HCT116 (cell line): Measurements from ENCODE around the gene SLC38A9. TPM values are rescaled to one million over a fixed set of nuclear protein-coding genes. Genes with fewer than 3 reads are reported as not detected.

Experiments used
- ATAC-seq: fragments of 200-7000 bp; cut with Tn5 transposase; 2 replicates; pipeline ENCODE4 v1.9.1; 2020; ENCODE audit warnings: mild to moderate bottlenecking, moderate library complexity
- BruUV-seq: library from RNA; stranded (reverse); fragments of 400-500 nt; replicated peaks from 2 replicates; lab custom pipeline; 2021; lab: Mats Ljungman, UMichigan
- CTCF ChIA-PET: fragments of 300-600 bp; sonication (Branson Sonifier 250); formaldehyde crosslinking; loops from one replicate; lab custom pipeline; 2021; ENCODE audit warnings: antibody characterized with exemption; lab: Charles Lee
- POLR2A ChIA-PET: fragments of 300-600, 350-600 bp; sonication (Branson Sonifier 250); formaldehyde crosslinking; loops from one replicate; lab custom pipeline; 2021; ENCODE audit warnings: antibody characterized with exemption; lab: Charles Lee
- RAD21 ChIA-PET, 2 experiments: fragments of 300-600 bp; sonication (Branson Sonifier 250); formaldehyde crosslinking; loops; one replicate each; lab custom pipeline; 2023; ENCODE audit warnings: low total read pairs in 2 of 2; ENCODE audit not compliant: uncharacterized antibody in 2 of 2, unreplicated experiment in 2 of 2, low non-redundant PET in 1 of 2; lab: Charles Lee
- DNase-seq: peaks from one replicate; pipeline ENCODE4 v3.0.0-alpha.2; 2010; ENCODE audit warnings: low read depth, low spot score
- H2AFZ ChIP-seq: fragments of 200-600 bp; shearing (Covaris generic), sonication (generic); 2 replicates; pipeline ENCODE4 v1.6.1; 2017; ENCODE audit warnings: low read depth, mixed run types, mixed read lengths, antibody characterized with exemption, low read length; ENCODE audit not compliant: poor library complexity, severe bottlenecking
- H3K27ac ChIP-seq: 2 replicates; pipeline ENCODE4 v1.5.1; 2012; ENCODE audit warnings: low read depth, low read length
- H3K27me3 ChIP-seq: fragments of 200-600 bp; sonication (generic); 2 replicates; pipeline ENCODE4 v1.6.1; 2016; ENCODE audit warnings: mixed run types, low read length, mixed read lengths; ENCODE audit not compliant: insufficient read depth
- H3K36me3 ChIP-seq, 2 experiments: fragments of 200-500 bp in 1 of 2; fragments of 200-600 bp in 1 of 2; sonication (Bioruptor generic) in 1 of 2; sonication (generic) in 1 of 2; 2 replicates each; pipeline versions ENCODE4 v1.5.1 to v1.6.1; 2014 to 2016; ENCODE audit warnings: low read length in 2 of 2, inconsistent platforms in 1 of 2, mixed read lengths in 1 of 2, mixed run types in 1 of 2; ENCODE audit not compliant: insufficient read depth in 2 of 2, control insufficient read depth in 1 of 2
- H3K4me1 ChIP-seq, 2 experiments: fragments of 200-600 bp in 1 of 2; sonication (generic) in 1 of 2; 2 replicates each; pipeline versions ENCODE4 v1.5.1 to v1.6.1; 2012 to 2017; ENCODE audit warnings: low read length in 2 of 2, inconsistent platforms in 1 of 2, mild to moderate bottlenecking in 1 of 2, mixed read lengths in 1 of 2, mixed run types in 1 of 2, moderate library complexity in 1 of 2; ENCODE audit not compliant: insufficient read depth in 2 of 2, control insufficient read depth in 1 of 2
- H3K4me2 ChIP-seq: fragments of 200-600 bp; sonication (generic); 2 replicates; pipeline ENCODE4 v1.6.1; 2017; ENCODE audit warnings: mixed run types, low read length, mixed read lengths
- H3K4me3 ChIP-seq, 2 experiments: fragments of 200-600 bp in 1 of 2; sonication (generic) in 1 of 2; replicated peaks in 1 of 2; 2 replicates each; pipeline ENCODE4 v1.5.1; 2011 to 2016; ENCODE audit warnings: low read length in 2 of 2, control low read depth in 1 of 2, low read depth in 1 of 2, mild to moderate bottlenecking in 1 of 2, mixed read lengths in 1 of 2, mixed run types in 1 of 2
- H3K79me2 ChIP-seq: fragments of 200-600 bp; sonication (generic); 2 replicates; pipeline ENCODE4 v1.6.1; 2017; ENCODE audit warnings: mild to moderate bottlenecking, mixed run types, low read length, moderate library complexity, mixed read lengths; ENCODE audit not compliant: insufficient read depth
- H3K9ac ChIP-seq: fragments of 200-600 bp; sonication (generic); 2 replicates; pipeline ENCODE4 v1.6.1; 2016; ENCODE audit warnings: low read length, mixed read lengths
- H3K9me2 ChIP-seq: fragments of 200-600 bp; sonication (generic), shearing (Covaris generic); 2 replicates; pipeline ENCODE4 v1.6.1; 2017; ENCODE audit warnings: mixed run types, mild to moderate bottlenecking, moderate library complexity; ENCODE audit not compliant: insufficient read depth
- H3K9me3 ChIP-seq, 2 experiments: fragments of 200-500 bp in 1 of 2; fragments of 200-600 bp in 1 of 2; sonication (Bioruptor generic) in 1 of 2; sonication (generic) in 1 of 2; 2 replicates each; pipeline ENCODE4 v1.6.1; 2014 to 2017; ENCODE audit warnings: low read length in 2 of 2, mixed read lengths in 2 of 2, inconsistent platforms in 1 of 2, low read depth in 1 of 2, mild to moderate bottlenecking in 1 of 2, mixed run types in 1 of 2, moderate library complexity in 1 of 2; ENCODE audit not compliant: control insufficient read depth in 1 of 2, insufficient read depth in 1 of 2
- H4K20me1 ChIP-seq: fragments of 200-600 bp; sonication (generic), shearing (Covaris generic); 2 replicates; pipeline ENCODE4 v1.6.1; 2017; ENCODE audit warnings: mixed run types, mild to moderate bottlenecking, moderate library complexity; ENCODE audit not compliant: insufficient read depth
- CBX3 ChIP-seq: IDR thresholded peaks from 2 replicates; pipeline ENCODE4 v1.6.1; 2012; ENCODE audit warnings: low read depth
- CEBPB ChIP-seq: IDR thresholded peaks from 2 replicates; pipeline ENCODE4 v1.6.1; 2012; ENCODE audit warnings: low read depth
- EGR1 ChIP-seq: IDR thresholded peaks from 2 replicates; pipeline ENCODE4 v1.6.1; 2012; ENCODE audit warnings: low read depth
- ELF1 ChIP-seq: IDR thresholded peaks from 2 replicates; pipeline ENCODE4 v1.6.1; 2012; ENCODE audit warnings: low read depth, borderline replicate concordance
- EZH2 ChIP-seq: fragments of 200-600 bp; sonication (generic); IDR thresholded peaks from 2 replicates; pipeline ENCODE4 v1.6.1; 2017; ENCODE audit warnings: antibody characterized with exemption, mixed run types
- EZH2phosphoT487 ChIP-seq: fragments of 200-600 bp; IDR thresholded peaks from 2 replicates; pipeline ENCODE4 v1.6.1; 2018; ENCODE audit warnings: antibody characterized with exemption, borderline replicate concordance
- POLR2AphosphoS5 ChIP-seq: IDR thresholded peaks from 2 replicates; pipeline ENCODE4 v1.6.1; 2011; ENCODE audit warnings: mild to moderate bottlenecking, low read depth, low read length, moderate library complexity
- SIN3A ChIP-seq: IDR thresholded peaks from 2 replicates; pipeline ENCODE4 v1.6.1; 2012; ENCODE audit warnings: low read depth
- SRF ChIP-seq: IDR thresholded peaks from 2 replicates; pipeline ENCODE4 v1.6.1; 2012; ENCODE audit warnings: low read depth
- YY1 ChIP-seq: IDR thresholded peaks from 2 replicates; pipeline ENCODE4 v1.6.1; 2011; ENCODE audit warnings: low read length, low read depth, moderate library complexity, mild to moderate bottlenecking; ENCODE audit not compliant: insufficient replicate concordance; ENCODE audit errors: extremely low read depth
- intact Hi-C: fragments of 100-400 bp; cut with micrococcal nuclease; formaldehyde crosslinking; loops from 2 replicates; pipeline ENCODE4 v1.10.0; 2022
- total RNA-seq: library from RNA; stranded (reverse); gene quantifications from one replicate; pipeline ENCODE4 v1.2.1, GENCODE V29; 2021; ENCODE audit not compliant: unreplicated experiment
- TF ChIP-seq, protein P1 (sequence below): IDR thresholded peaks from 2 replicates; pipeline ENCODE4 v1.6.1; 2012

SLC38A9 gene
- total RNA-seq, 1 experiment from 2014 or later: 12.6 TPM

GRCh38 chr5:55624841-55625588 is 87.1 kb downstream of the SLC38A9 start (continued):
- no peak for TF ChIP-seq SIN3A
- TF ChIP-seq ELF1: no peak
- no peak for TF ChIP-seq EGR1
- no peak for TF ChIP-seq CEBPB
- TF ChIP-seq EZH2: no peak
- TF ChIP-seq POLR2AphosphoS5: no peak
- no peak for TF ChIP-seq EZH2phosphoT487

DNA sequence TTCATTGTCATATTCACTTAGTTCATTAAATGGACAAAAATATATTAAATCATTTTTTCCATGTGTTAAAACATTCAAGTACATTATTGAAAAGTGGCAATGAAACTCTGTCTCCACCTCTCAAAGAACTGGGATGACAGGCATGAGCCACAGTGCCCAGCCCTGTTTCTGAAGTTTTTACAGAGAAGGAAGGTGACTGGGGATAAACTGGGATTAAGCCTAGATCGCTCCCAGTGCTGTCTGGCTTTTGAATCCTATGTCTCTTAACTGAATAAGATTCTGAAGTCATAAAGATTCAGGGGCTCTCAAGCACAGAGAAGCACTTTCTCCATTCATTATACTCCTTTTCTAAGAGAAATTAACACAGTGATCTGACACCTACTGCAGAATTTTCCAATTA is 88.3 kb downstream of the SLC38A9 start:
- TF ChIP-seq YY1: no peak
- TF ChIP-seq EGR1: no peak
- no peak for TF ChIP-seq CBX3
- TF ChIP-seq, protein P1, sequence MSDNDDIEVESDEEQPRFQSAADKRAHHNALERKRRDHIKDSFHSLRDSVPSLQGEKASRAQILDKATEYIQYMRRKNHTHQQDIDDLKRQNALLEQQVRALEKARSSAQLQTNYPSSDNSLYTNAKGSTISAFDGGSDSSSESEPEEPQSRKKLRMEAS: no peak
- TF ChIP-seq EZH2: no peak
- no peak for TF ChIP-seq SRF
- no peak for TF ChIP-seq ELF1
- intact Hi-C loops: no loop called here
- no peaks in the 10 kb centered on the region for H3K27me3 ChIP-seq
- H3K36me3 ChIP-seq: no peaks in the 10 kb centered on the region
- CTCF ChIA-PET: no interaction called here
- RAD21 ChIA-PET: no interaction called here
- H3K4me1 ChIP-seq: no peaks in the 10 kb centered on the region
- no peak overlapping the region for H3K4me3 ChIP-seq
- POLR2A ChIA-PET: no interaction called here
- H3K4me2 ChIP-seq: no peak overlapping the region
- no peak for ATAC-seq
- no TSS peak for BruUV-seq
- H3K79me2 ChIP-seq: no peaks in the 10 kb centered on the region
- DNase-seq: no peak
- H3K9ac ChIP-seq: no peak overlapping the region
- H3K9me3 ChIP-seq: no peaks in the 10 kb centered on the region
- H3K27ac ChIP-seq: no peak overlapping the region
- no peaks in the 10 kb centered on the region for H3K9me2 ChIP-seq
- no peaks in the 10 kb centered on the region for H4K20me1 ChIP-seq
- no peak overlapping the region for H2AFZ ChIP-seq
